IMR-90 (cell line): ENCODE data around the gene PDE6H. TPM values are rescaled to one million over a fixed set of nuclear protein-coding genes. Genes with fewer than 3 reads are reported as not detected.

Source experiments
- ATAC-seq: fragments of 200-7000 bp; cut with Tn5 transposase; 2 replicates; pipeline ENCODE4 v1.9.1; 2020; ENCODE audit warnings: low read depth, mild to moderate bottlenecking, moderate library complexity
- BruUV-seq: library from RNA; stranded (reverse); fragments of 400-500 nt; replicated peaks from 2 replicates; lab custom pipeline; 2021; lab: Mats Ljungman, UMichigan
- CTCF ChIA-PET: fragments of 300-600 bp; formaldehyde crosslinking; extraction: SDS; loops from one replicate; lab custom pipeline; 2021; ENCODE audit warnings: antibody characterized with exemption; lab: Yijun Ruan, JAX
- POLR2A ChIA-PET: fragments of 300-600 bp; sonication (Branson Sonifier 250); formaldehyde crosslinking; loops from one replicate; lab custom pipeline; 2022; ENCODE audit warnings: antibody characterized with exemption; ENCODE audit not compliant: unreplicated experiment; lab: Charles Lee
- DNase-seq: peaks from one replicate; pipeline ENCODE4 v3.0.0; 2013
- H2AFZ ChIP-seq: replicated peaks from 2 replicates; pipeline ENCODE3; 2013; ENCODE audit warnings: low read length, mild to moderate bottlenecking; ENCODE audit not compliant: poor library complexity
- H2AK5ac ChIP-seq: 2 replicates; pipeline ENCODE4 v1.6.1; 2013; ENCODE audit warnings: low read depth, low read length, inconsistent platforms
- H2AK9ac ChIP-seq: replicated peaks from 2 replicates; pipeline ENCODE3; 2013; ENCODE audit warnings: mild to moderate bottlenecking, low read depth, low read length, moderate library complexity; ENCODE audit not compliant: poor library complexity
- H2BK120ac ChIP-seq: 2 replicates; pipeline ENCODE4 v1.6.1; 2013; ENCODE audit warnings: low read depth, low read length, inconsistent platforms
- H2BK15ac ChIP-seq: 3 replicates; pipeline ENCODE4 v1.6.1; 2013; ENCODE audit warnings: low read depth, low read length, inconsistent platforms
- H2BK20ac ChIP-seq: 2 replicates; pipeline ENCODE4 v1.6.1; 2013; ENCODE audit warnings: low read depth, mild to moderate bottlenecking, inconsistent platforms, low read length, moderate library complexity
- H2BK5ac ChIP-seq: 2 replicates; pipeline ENCODE4 v1.6.1; 2013; ENCODE audit warnings: mild to moderate bottlenecking, low read depth, low read length, inconsistent platforms; ENCODE audit not compliant: poor library complexity, severe bottlenecking
- H3K14ac ChIP-seq: replicated peaks from 2 replicates; pipeline ENCODE4 v1.6.1; 2013; ENCODE audit warnings: low read depth, low read length, inconsistent platforms
- H3K18ac ChIP-seq: 2 replicates; pipeline ENCODE4 v1.6.1; 2013; ENCODE audit warnings: low read depth, low read length, control low read depth
- H3K23ac ChIP-seq: 2 replicates; pipeline ENCODE4 v1.6.1; 2013; ENCODE audit warnings: low read depth, low read length, inconsistent platforms
- H3K27ac ChIP-seq: 2 replicates; pipeline ENCODE4 v1.5.1; 2013; ENCODE audit warnings: mild to moderate bottlenecking, control low read depth, low read length; ENCODE audit not compliant: insufficient read depth
- H3K27me3 ChIP-seq: 2 replicates; pipeline ENCODE4 v1.6.1; 2013; ENCODE audit warnings: low read length; ENCODE audit not compliant: control insufficient read depth, insufficient read depth
- H3K36me3 ChIP-seq: 2 replicates; pipeline ENCODE4 v1.6.1; 2013; ENCODE audit warnings: low read length, mixed read lengths; ENCODE audit not compliant: control insufficient read depth, insufficient read depth
- H3K4ac ChIP-seq: 2 replicates; pipeline ENCODE4 v1.6.1; 2013; ENCODE audit warnings: low read depth, low read length, inconsistent platforms
- H3K4me1 ChIP-seq: 2 replicates; pipeline ENCODE4 v1.6.1; 2013; ENCODE audit warnings: low read length, mixed read lengths; ENCODE audit not compliant: control insufficient read depth, insufficient read depth
- H3K4me2 ChIP-seq: 2 replicates; pipeline ENCODE4 v1.6.1; 2013; ENCODE audit warnings: low read depth, mild to moderate bottlenecking, control low read depth, low read length, moderate library complexity
- H3K4me3 ChIP-seq: 2 replicates; pipeline ENCODE4 v1.5.1; 2013; ENCODE audit warnings: low read depth, mild to moderate bottlenecking, control low read depth, low read length, moderate library complexity; ENCODE audit not compliant: insufficient read depth
- H3K56ac ChIP-seq: 2 replicates; pipeline ENCODE4 v1.6.1; 2013; ENCODE audit warnings: low read length, inconsistent platforms; ENCODE audit not compliant: insufficient read depth; ENCODE audit errors: extremely low read depth
- H3K79me1 ChIP-seq, 2 experiments: 2 replicates each; pipeline ENCODE4 v1.6.1; 2013; ENCODE audit warnings: low read length in 2 of 2, inconsistent platforms in 1 of 2, low read depth in 1 of 2
- H3K9ac ChIP-seq: 2 replicates; pipeline ENCODE4 v1.6.1; 2013; ENCODE audit warnings: low read depth, low read length, control low read depth
- H3K9me1 ChIP-seq: 2 replicates; pipeline ENCODE4 v1.6.1; 2013; ENCODE audit warnings: low read length, inconsistent platforms; ENCODE audit not compliant: insufficient read depth
- H3K9me3 ChIP-seq: 2 replicates; pipeline ENCODE4 v1.6.1; 2013; ENCODE audit warnings: low read length; ENCODE audit not compliant: control insufficient read depth, insufficient read depth
- H4K20me1 ChIP-seq: 2 replicates; pipeline ENCODE4 v1.6.1; 2013; ENCODE audit warnings: low read length, inconsistent platforms; ENCODE audit not compliant: insufficient read depth
- H4K5ac ChIP-seq: 2 replicates; pipeline ENCODE4 v1.6.1; 2013; ENCODE audit warnings: mild to moderate bottlenecking, low read depth, low read length, control low read depth
- H4K8ac ChIP-seq, 2 experiments: 2 replicates each; pipeline ENCODE4 v1.6.1; 2013; ENCODE audit warnings: low read depth in 2 of 2, low read length in 2 of 2, control low read depth in 1 of 2, inconsistent platforms in 1 of 2
- H4K91ac ChIP-seq: 2 replicates; pipeline ENCODE4 v1.6.1; 2013; ENCODE audit warnings: low read depth, low read length, inconsistent platforms; ENCODE audit not compliant: insufficient read depth
- BHLHE40 ChIP-seq: fragments of 150-350 bp; IDR thresholded peaks from 2 replicates; pipeline ENCODE4 v1.6.1; 2016; ENCODE audit warnings: mild to moderate bottlenecking, low read depth, low read length
- CHD1 ChIP-seq: IDR thresholded peaks from 2 replicates; pipeline ENCODE4 v1.6.1; 2012; ENCODE audit warnings: low read depth, low read length, improper control_type of control experiment
- ELK1 ChIP-seq: fragments of 150-350 bp; IDR thresholded peaks from 2 replicates; pipeline ENCODE4 v1.6.1; 2016; ENCODE audit warnings: low read depth, mild to moderate bottlenecking, low read length, moderate library complexity, borderline replicate concordance
- FOS ChIP-seq: fragments of 150-350 bp; IDR thresholded peaks from 2 replicates; pipeline ENCODE4 v1.6.1; 2016; ENCODE audit warnings: low read depth, low read length
- MAFK ChIP-seq: IDR thresholded peaks from 2 replicates; pipeline ENCODE4 v1.6.1; 2012; ENCODE audit warnings: low read depth, low read length, improper control_type of control experiment
- MAZ ChIP-seq: IDR thresholded peaks from 2 replicates; pipeline ENCODE4 v1.6.1; 2012; ENCODE audit warnings: low read depth, mild to moderate bottlenecking, low read length, improper control_type of control experiment, moderate library complexity, borderline replicate concordance
- NFE2L2 ChIP-seq: fragments of 150-350 bp; IDR thresholded peaks from 2 replicates; pipeline ENCODE4 v1.6.1; 2016; ENCODE audit warnings: low read depth, mild to moderate bottlenecking, low read length
- POLR2A ChIP-seq: IDR thresholded peaks from 2 replicates; pipeline ENCODE4 v1.6.1; 2012; ENCODE audit warnings: mild to moderate bottlenecking, low read depth, low read length
- RAD21 ChIP-seq: IDR thresholded peaks from 2 replicates; pipeline ENCODE4 v1.6.1; 2012; ENCODE audit warnings: low read length, improper control_type of control experiment
- RCOR1 ChIP-seq: IDR thresholded peaks from 2 replicates; pipeline ENCODE4 v1.6.1; 2012; ENCODE audit warnings: mild to moderate bottlenecking, low read length, improper control_type of control experiment; ENCODE audit not compliant: insufficient replicate concordance
- RFX5 ChIP-seq: IDR thresholded peaks from 2 replicates; pipeline ENCODE4 v1.8.0; 2012; ENCODE audit warnings: low read depth, mild to moderate bottlenecking, low read length, moderate library complexity
- SMC3 ChIP-seq: fragments of 150-350 bp; IDR thresholded peaks from 2 replicates; pipeline ENCODE4 v1.6.1; 2016; ENCODE audit warnings: low read depth, mild to moderate bottlenecking, antibody characterized with exemption, low read length, moderate library complexity
- USF2 ChIP-seq: fragments of 150-350 bp; IDR thresholded peaks from 2 replicates; pipeline ENCODE4 v1.6.1; 2017; ENCODE audit warnings: mild to moderate bottlenecking, antibody characterized with exemption, low read length, low read depth
- WGBS, 2 experiments: methylation state at CpG; one replicate each; pipeline versions ENCODE4 v1.1.5 to v1.1.7; 2013; ENCODE audit warnings: missing lambda C conversion rate in 2 of 2; ENCODE audit not compliant: insufficient read length in 1 of 2; ENCODE audit errors: extremely low coverage in 2 of 2; 5-methylcytosine and 5-hydroxymethylcytosine counted together
- dilution Hi-C: fragments of 300-500 bp; cut with HindIII; formaldehyde crosslinking; loops from one replicate; pipeline ENCODE4 v1.14.3; 2018; ENCODE audit warnings: low sequenced_read_pairs; ENCODE audit not compliant: unreplicated experiment
- in situ Hi-C: fragments of 300-500 bp; cut with MboI; formaldehyde crosslinking; loops from 3 replicates; pipeline ENCODE4 v1.14.3; 2019; ENCODE audit warnings: low sequenced_read_pairs, inconsistent platforms, mixed read lengths
- intact Hi-C: fragments of 100-400 bp; cut with micrococcal nuclease; formaldehyde crosslinking; loops from 2 replicates; pipeline ENCODE4 v1.10.0; 2022
- polyA plus RNA-seq, 3 experiments: library from polyadenylated mRNA; depleted of rRNA; stranded (reverse); fragments of >200 nt; gene quantifications; 2 replicates each; pipeline ENCODE4 v1.2.3, GENCODE V29; 2012; ENCODE audit warnings: low replicate concordance in 1 of 3
- total RNA-seq: library from RNA; depleted of rRNA; stranded (reverse); fragments of >200 nt; gene quantifications from 2 replicates; pipeline ENCODE4 v1.2.3, GENCODE V29; 2012
- TF ChIP-seq, protein P1 (sequence below): conservative IDR thresholded peaks from 2 replicates; pipeline ENCODE4 v1.5.1; 2012; ENCODE audit warnings: mild to moderate bottlenecking, low read depth, low read length, improper control_type of control experiment

Gene PDE6H
- total and polyA plus RNA-seq, 2 of the 4 experiments (the other 2 are of a cell fraction) = not detected

- no peak overlapping the region for H2BK5ac ChIP-seq
- no peak overlapping the region for H4K5ac ChIP-seq
- BruUV-seq = no TSS peak
- no peak overlapping the region for H3K4me3 ChIP-seq
- no peak overlapping the region for H3K18ac ChIP-seq
- no peaks in the 10 kb centered on the region for H4K20me1 ChIP-seq
- no peak for DNase-seq
- H3K56ac ChIP-seq = no peak overlapping the region
- H3K27ac ChIP-seq = no peak overlapping the region
- WGBS, 2 experiments = 90% methylated on average over 5 of the region's 7 CpGs; no CpG with 5 or more reads in 1 of the 2 experiments
- dilution Hi-C loops (no loop called here), in situ Hi-C loops (no loop called here), intact Hi-C loops (no loop called here)
- H3K9me3 ChIP-seq = no peaks in the 10 kb centered on the region
- no peak overlapping the region for H3K23ac ChIP-seq
- TF ChIP-seq RAD21 (no peak), CHD1 (no peak), RFX5 (no peak), SMC3 (no peak), BHLHE40 (no peak), RCOR1 (no peak), FOS (no peak), ELK1 (no peak), POLR2A (no peak), MAZ (no peak), USF2 (no peak), NFE2L2 (no peak), MAFK (no peak)
- TF ChIP-seq, protein P1, sequence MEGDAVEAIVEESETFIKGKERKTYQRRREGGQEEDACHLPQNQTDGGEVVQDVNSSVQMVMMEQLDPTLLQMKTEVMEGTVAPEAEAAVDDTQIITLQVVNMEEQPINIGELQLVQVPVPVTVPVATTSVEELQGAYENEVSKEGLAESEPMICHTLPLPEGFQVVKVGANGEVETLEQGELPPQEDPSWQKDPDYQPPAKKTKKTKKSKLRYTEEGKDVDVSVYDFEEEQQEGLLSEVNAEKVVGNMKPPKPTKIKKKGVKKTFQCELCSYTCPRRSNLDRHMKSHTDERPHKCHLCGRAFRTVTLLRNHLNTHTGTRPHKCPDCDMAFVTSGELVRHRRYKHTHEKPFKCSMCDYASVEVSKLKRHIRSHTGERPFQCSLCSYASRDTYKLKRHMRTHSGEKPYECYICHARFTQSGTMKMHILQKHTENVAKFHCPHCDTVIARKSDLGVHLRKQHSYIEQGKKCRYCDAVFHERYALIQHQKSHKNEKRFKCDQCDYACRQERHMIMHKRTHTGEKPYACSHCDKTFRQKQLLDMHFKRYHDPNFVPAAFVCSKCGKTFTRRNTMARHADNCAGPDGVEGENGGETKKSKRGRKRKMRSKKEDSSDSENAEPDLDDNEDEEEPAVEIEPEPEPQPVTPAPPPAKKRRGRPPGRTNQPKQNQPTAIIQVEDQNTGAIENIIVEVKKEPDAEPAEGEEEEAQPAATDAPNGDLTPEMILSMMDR = no peak
- CTCF ChIA-PET = no interaction called here
- no peaks in the 10 kb centered on the region; the same call in 1 of the 2 replicates for H3K4me1 ChIP-seq
- no peak overlapping the region for H2AFZ ChIP-seq
- no peak overlapping the region for H2AK9ac ChIP-seq
- H3K79me1 ChIP-seq = no peaks in the 10 kb centered on the region
- H2BK120ac ChIP-seq = no peak overlapping the region
- H2BK20ac ChIP-seq = no peak overlapping the region
- no peak overlapping the region for H2AK5ac ChIP-seq
- H3K4me2 ChIP-seq = no peak overlapping the region
- no peak overlapping the region for H2BK15ac ChIP-seq
- no peaks in the 10 kb centered on the region for H3K36me3 ChIP-seq
- POLR2A ChIA-PET = no interaction called here
- H3K27me3 ChIP-seq = no peaks in the 10 kb centered on the region
- H3K14ac ChIP-seq = no peak overlapping the region
- H3K4ac ChIP-seq = no peak overlapping the region
- no peak overlapping the region for H3K9ac ChIP-seq
- H4K8ac ChIP-seq = no peak overlapping the region
- ATAC-seq = no peak
- no peak overlapping the region for H4K91ac ChIP-seq
- peaks cover 3% of the 10 kb centered on the region; the same call in 1 of the 2 replicates for H3K9me1 ChIP-seq
Measured at GRCh38 chr12:14963520-14963919, 9.3 kb upstream of the PDE6H start.
